HEK293 (cell line): ENCODE measurements around the gene CCDC88C.

Experiments
- CTCF ChIA-PET: fragments of 350-600 bp; formaldehyde crosslinking; extraction: SDS; loops from one replicate; lab custom pipeline; 2021; ENCODE audit warnings: antibody characterized with exemption; lab: Yijun Ruan, JAX
- POLR2A ChIA-PET: fragments of 300-600 bp; formaldehyde crosslinking; extraction: SDS; loops from one replicate; lab custom pipeline; 2020; ENCODE audit warnings: antibody characterized with exemption, inconsistent platforms; lab: Yijun Ruan, JAX
- H3K27ac ChIP-seq: fragments of 200-500 bp; sonication (Bioruptor generic); 2 replicates; pipeline ENCODE4 v1.5.1; 2014; ENCODE audit warnings: low read depth, low read length, control low read depth, inconsistent platforms; ENCODE audit errors: extremely low read depth
- H3K36me3 ChIP-seq, 2 experiments: fragments of 200-500 bp in 1 of 2; sonication (Bioruptor generic) in 1 of 2; 1 replicate in 1 of 2; 2 replicates in 1 of 2; pipeline ENCODE4 v1.5.1; 2014 to 2017; ENCODE audit warnings: inconsistent platforms in 2 of 2, low read length in 2 of 2; ENCODE audit not compliant: control insufficient read depth in 2 of 2, insufficient read depth in 1 of 2
- H3K4me1 ChIP-seq: fragments of 200-500 bp; sonication (Bioruptor generic); 2 replicates; pipeline ENCODE4 v1.5.1; 2014; ENCODE audit warnings: mild to moderate bottlenecking, low read length, inconsistent platforms; ENCODE audit not compliant: control insufficient read depth, insufficient read depth
- H3K4me3 ChIP-seq: 2 replicates; pipeline ENCODE4 v1.5.1; 2011; ENCODE audit warnings: low read depth, mild to moderate bottlenecking, control low read depth, low read length, moderate library complexity
- H3K9me3 ChIP-seq: fragments of 200-500 bp; sonication (Bioruptor generic); 2 replicates; pipeline ENCODE4 v1.5.1; 2014; ENCODE audit warnings: low read depth, low read length, inconsistent platforms; ENCODE audit not compliant: control insufficient read depth, insufficient read depth
- BCL11A ChIP-seq: fragments of 450-650 bp; formaldehyde crosslinking; IDR thresholded peaks from 2 replicates; pipeline ENCODE4 v1.5.1; 2016; ENCODE audit warnings: low read depth, missing biosample characterization, missing genetic modification characterization
- BCL6B ChIP-seq: fragments of 450-650 bp; formaldehyde crosslinking; IDR thresholded peaks from 2 replicates; pipeline ENCODE4 v1.5.1; 2017; ENCODE audit warnings: missing biosample characterization, missing genetic modification characterization
- KLF1 ChIP-seq: fragments of 450-650 bp; formaldehyde crosslinking; IDR thresholded peaks from 2 replicates; pipeline ENCODE4 v1.5.1; 2016; ENCODE audit warnings: missing biosample characterization, missing genetic modification characterization
- RBAK ChIP-seq: fragments of 450-650 bp; formaldehyde crosslinking; IDR thresholded peaks from 2 replicates; pipeline ENCODE4 v1.5.1; 2016; ENCODE audit warnings: missing biosample characterization, missing genetic modification characterization
- REPIN1 ChIP-seq: fragments of 450-650 bp; formaldehyde crosslinking; IDR thresholded peaks from 2 replicates; pipeline ENCODE4 v1.5.1; 2017; ENCODE audit warnings: missing biosample characterization, missing genetic modification characterization, low read depth
- TSHZ1 ChIP-seq: fragments of 450-650 bp; formaldehyde crosslinking; IDR thresholded peaks from 2 replicates; pipeline ENCODE4 v1.5.1; 2016; ENCODE audit warnings: missing biosample characterization, missing genetic modification characterization, borderline replicate concordance
- ZBTB10 ChIP-seq: fragments of 450-650 bp; formaldehyde crosslinking; IDR thresholded peaks from 2 replicates; pipeline ENCODE4 v1.5.1; 2016; ENCODE audit warnings: missing biosample characterization, missing genetic modification characterization
- ZBTB17 ChIP-seq: fragments of 450-650 bp; formaldehyde crosslinking; IDR thresholded peaks from 2 replicates; pipeline ENCODE4 v1.5.1; 2016; ENCODE audit warnings: missing biosample characterization, missing genetic modification characterization
- ZIC2 ChIP-seq: fragments of 450-650 bp; formaldehyde crosslinking; IDR thresholded peaks from 2 replicates; pipeline ENCODE4 v1.5.1; 2016; ENCODE audit warnings: missing biosample characterization, missing genetic modification characterization
- ZNF10 ChIP-seq: fragments of 450-650 bp; formaldehyde crosslinking; IDR thresholded peaks from 2 replicates; pipeline ENCODE4 v1.5.1; 2017; ENCODE audit warnings: missing biosample characterization, missing genetic modification characterization
- ZNF121 ChIP-seq: fragments of 450-650 bp; formaldehyde crosslinking; IDR thresholded peaks from 2 replicates; pipeline ENCODE4 v1.5.1; 2016; ENCODE audit warnings: missing biosample characterization, missing genetic modification characterization
- ZNF148 ChIP-seq: fragments of 450-650 bp; formaldehyde crosslinking; IDR thresholded peaks from 2 replicates; pipeline ENCODE4 v1.5.0; 2017; ENCODE audit warnings: missing biosample characterization, missing genetic modification characterization, borderline replicate concordance
- ZNF175 ChIP-seq: fragments of 450-650 bp; formaldehyde crosslinking; IDR thresholded peaks from 2 replicates; pipeline ENCODE4 v1.5.1; 2016; ENCODE audit warnings: missing biosample characterization, missing genetic modification characterization
- ZNF18 ChIP-seq: fragments of 450-650 bp; formaldehyde crosslinking; IDR thresholded peaks from 2 replicates; pipeline ENCODE4 v1.5.1; 2016; ENCODE audit warnings: missing biosample characterization, missing genetic modification characterization
- ZNF184 ChIP-seq: fragments of 450-650 bp; IDR thresholded peaks from 2 replicates; pipeline ENCODE4 v1.5.1; 2018; ENCODE audit warnings: missing biosample characterization, mild to moderate bottlenecking, missing genetic modification characterization
- ZNF202 ChIP-seq: fragments of 450-650 bp; formaldehyde crosslinking; IDR thresholded peaks from 2 replicates; pipeline ENCODE4 v1.5.1; 2016; ENCODE audit warnings: missing biosample characterization, missing genetic modification characterization, borderline replicate concordance
- ZNF266 ChIP-seq: fragments of 450-650 bp; formaldehyde crosslinking; IDR thresholded peaks from 2 replicates; pipeline ENCODE4 v1.5.1; 2016; ENCODE audit warnings: missing biosample characterization, missing genetic modification characterization, low read depth
- ZNF302 ChIP-seq: fragments of 450-650 bp; formaldehyde crosslinking; IDR thresholded peaks from 2 replicates; pipeline ENCODE4 v1.5.1; 2016; ENCODE audit warnings: missing biosample characterization, missing genetic modification characterization, low read depth

The CCDC88C gene

GRCh38 chr14:91270188-91270587 lies 147.4 kb downstream of the CCDC88C start:
- POLR2A ChIA-PET = no interaction called here
- peaks cover 0 to 7% of the 10 kb centered on the region in 2 experiments; a peak in 1 of 3 replicates for H3K36me3 ChIP-seq
- CTCF ChIA-PET = no interaction called here

GRCh38 chr14:91269076-91269991 lies 148.3 kb downstream of the CCDC88C start:
- ChIA-PET POLR2A (no interaction called here), CTCF (no interaction called here)
- TF ChIP-seq ZNF18 (tag by site-specific recombination) (0 out of 2 replicates have a peak, but pooled peaks have one; percentile 45), ZNF10 (tag by site-specific recombination) (no peak), TSHZ1 (tag by site-specific recombination) (no peak), ZNF175 (tag by site-specific recombination) (no peak), ZNF202 (tag by site-specific recombination) (no peak), ZNF302 (tag by site-specific recombination) (no peak), KLF1 (tag by site-specific recombination) (peak; percentile 84), ZIC2 (tag by site-specific recombination) (peak; percentile 38; the same call in 1 of the 2 replicates)
- Histone ChIP-seq H3K36me3 (peaks cover 0 to 7% of the 10 kb centered on the region in 2 experiments; a peak in 1 of 3 replicates), H3K9me3 (no peaks in the 10 kb centered on the region), H3K27ac (no peak overlapping the region), H3K4me1 (no peaks in the 10 kb centered on the region), H3K4me3 (no peak overlapping the region)

More at GRCh38 chr14:91270188-91270587, 147.4 kb downstream of the CCDC88C start:
- no peaks in the 10 kb centered on the region for H3K9me3 ChIP-seq
- no peak overlapping the region for H3K4me3 ChIP-seq
- H3K27ac ChIP-seq = no peak overlapping the region
- no peaks in the 10 kb centered on the region for H3K4me1 ChIP-seq
- TF ChIP-seq ZNF148 (no peak), REPIN1 (no peak), ZNF121 (tag by site-specific recombination) (peak; percentile 86; the same call in 1 of the 2 replicates)

GRCh38 chr14:91267965-91268437 lies 149.6 kb downstream of the CCDC88C start:
- Histone ChIP-seq H3K27ac (no peak overlapping the region), H3K4me3 (no peak overlapping the region), H3K36me3 (peaks cover 0 to 7% of the 10 kb centered on the region in 2 experiments; a peak in 1 of 3 replicates), H3K9me3 (no peaks in the 10 kb centered on the region), H3K4me1 (no peaks in the 10 kb centered on the region)
- ChIA-PET POLR2A (no interaction called here), CTCF (interaction anchor here (1.0 to 1.1 kb wide), 2 partner anchors 16 to 18 kb away, joined by 3 read pairs; no protein-coding TSS in a partner anchor)
- TF ChIP-seq ZBTB10 = no peak
- TF ChIP-seq BCL11A (tag by site-specific recombination) = no peak
- no peak for TF ChIP-seq ZNF266 (tag by site-specific recombination)
- no peak for TF ChIP-seq RBAK (tag by site-specific recombination)
- no peak for TF ChIP-seq ZBTB17 (tag by site-specific recombination)
- no peak for TF ChIP-seq BCL6B (tag by site-specific recombination)
- TF ChIP-seq ZNF184 (tag by site-specific recombination) = no peak
